Ovary (tissue), 3 donors: ENCODE results near the gene DAAM1.

Experiments used
- POLR2A ChIP-seq: fragments of 450-650 bp; IDR thresholded peaks from one replicate; pipeline ENCODE4 v1.6.1; 2017; ENCODE audit warnings: antibody characterized with exemption, mild to moderate bottlenecking, moderate library complexity
- TF ChIP-seq, protein P1 (sequence below), 3 donors: fragments of 450-650 bp in 2 of 3; fragments of 200-600 bp in 1 of 3; IDR thresholded peaks; one replicate each; pipeline versions ENCODE4 v1.5.1 to v1.8.0; 2016 to 2022; ENCODE audit warnings: antibody characterized with exemption in 3 of 3, mild to moderate bottlenecking in 1 of 3
- donor health status: DM: no; HTN: no; CAD: no.

DNA sequence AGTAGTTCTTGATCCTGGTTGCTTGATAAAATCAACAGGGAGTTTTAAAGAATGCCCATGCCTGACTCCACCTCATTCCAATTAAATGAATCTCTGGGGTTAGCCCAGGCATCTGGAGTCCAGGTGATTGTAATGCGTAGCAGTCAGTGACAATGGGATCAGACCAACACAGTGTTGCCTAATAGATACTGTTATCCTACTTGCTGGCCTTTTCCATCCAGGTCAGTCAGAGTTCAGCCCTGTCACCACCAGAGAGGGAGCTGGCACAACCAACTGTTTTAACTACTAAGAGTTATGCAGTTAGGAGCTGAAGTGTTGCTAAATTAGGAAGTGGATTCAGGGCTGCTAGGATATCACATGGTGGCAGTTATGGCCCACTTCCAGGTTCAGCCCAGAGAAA, 169.6 kb downstream of the DAAM1 start:
- TF ChIP-seq POLR2A, result no peak
- TF ChIP-seq, protein P1, sequence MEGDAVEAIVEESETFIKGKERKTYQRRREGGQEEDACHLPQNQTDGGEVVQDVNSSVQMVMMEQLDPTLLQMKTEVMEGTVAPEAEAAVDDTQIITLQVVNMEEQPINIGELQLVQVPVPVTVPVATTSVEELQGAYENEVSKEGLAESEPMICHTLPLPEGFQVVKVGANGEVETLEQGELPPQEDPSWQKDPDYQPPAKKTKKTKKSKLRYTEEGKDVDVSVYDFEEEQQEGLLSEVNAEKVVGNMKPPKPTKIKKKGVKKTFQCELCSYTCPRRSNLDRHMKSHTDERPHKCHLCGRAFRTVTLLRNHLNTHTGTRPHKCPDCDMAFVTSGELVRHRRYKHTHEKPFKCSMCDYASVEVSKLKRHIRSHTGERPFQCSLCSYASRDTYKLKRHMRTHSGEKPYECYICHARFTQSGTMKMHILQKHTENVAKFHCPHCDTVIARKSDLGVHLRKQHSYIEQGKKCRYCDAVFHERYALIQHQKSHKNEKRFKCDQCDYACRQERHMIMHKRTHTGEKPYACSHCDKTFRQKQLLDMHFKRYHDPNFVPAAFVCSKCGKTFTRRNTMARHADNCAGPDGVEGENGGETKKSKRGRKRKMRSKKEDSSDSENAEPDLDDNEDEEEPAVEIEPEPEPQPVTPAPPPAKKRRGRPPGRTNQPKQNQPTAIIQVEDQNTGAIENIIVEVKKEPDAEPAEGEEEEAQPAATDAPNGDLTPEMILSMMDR (IDR thresholded peaks at IDR 0.05), result no peak
